HG03565 (cell line): ENCODE measurements around the gene SPATS2L.

Experiments used
- ATAC-seq: cut with Tn5 transposase; IDR thresholded peaks from one replicate; pipeline ENCODE4 v1.9.1; 2021; ENCODE audit warnings: mild to moderate bottlenecking, moderate library complexity; ENCODE audit not compliant: unreplicated experiment

Gene SPATS2L

DNA sequence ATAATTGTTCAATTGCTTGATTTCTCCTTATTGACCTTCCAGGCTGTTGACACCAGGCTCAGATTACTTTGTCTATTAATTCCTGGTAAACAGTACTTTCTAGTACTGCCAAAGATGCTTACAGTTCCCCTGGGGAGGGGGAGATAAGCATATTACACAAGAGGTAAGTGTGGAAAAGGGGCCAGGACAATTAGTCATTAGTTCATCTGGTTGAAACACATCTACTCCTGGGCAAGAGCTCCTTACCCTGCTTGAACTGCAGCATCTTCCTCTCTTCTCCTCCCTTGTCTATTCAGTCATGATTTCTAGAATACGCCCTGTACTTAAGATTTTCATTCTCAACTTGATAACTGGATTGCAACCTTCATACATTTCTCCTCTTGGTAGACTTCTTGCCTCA, 10.4 kb upstream of the SPATS2L start:
- no peak for ATAC-seq

DNA sequence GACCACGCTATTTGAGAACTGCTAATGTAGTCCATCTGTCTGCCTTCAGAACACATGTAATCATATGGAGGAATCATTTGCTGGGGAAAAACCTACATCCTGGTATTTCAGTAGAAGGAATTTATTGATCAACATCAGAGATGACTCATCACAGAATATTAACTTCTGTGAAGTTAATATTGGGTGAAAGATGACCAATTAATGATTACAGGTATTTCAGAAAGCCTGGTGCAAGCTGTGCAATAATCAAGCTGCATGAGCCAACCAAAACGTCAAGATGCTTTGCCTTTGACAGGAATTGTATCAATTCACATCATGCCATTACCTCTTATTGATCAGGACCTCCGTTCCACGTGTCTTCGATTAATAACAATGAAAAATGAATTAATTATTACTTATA, 9.4 kb upstream of the SPATS2L start:
- no peak for ATAC-seq

DNA sequence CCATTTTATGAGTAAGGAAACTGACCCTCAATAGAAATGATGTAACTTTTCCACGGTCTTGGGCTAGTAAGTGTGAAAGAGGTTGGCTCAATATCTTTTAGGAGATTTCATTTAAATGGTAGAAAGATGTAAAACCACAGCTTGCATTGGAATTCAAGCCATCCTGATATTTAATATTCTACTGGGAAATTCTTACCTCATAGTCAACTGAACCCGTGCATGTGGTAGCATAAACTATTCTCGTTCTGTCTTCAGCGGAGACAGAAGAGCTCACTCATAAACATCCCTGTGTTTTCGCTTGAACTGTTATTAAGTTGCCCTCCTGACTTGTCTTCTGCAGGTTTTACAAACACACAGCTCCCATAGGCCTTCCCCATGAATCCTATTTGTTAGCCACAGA, 8.5 kb upstream of the SPATS2L start:
- no peak for ATAC-seq

- no peak for ATAC-seq
Measured at GRCh38 chr2:200298816-200299215, 7.7 kb upstream of the SPATS2L start.

DNA sequence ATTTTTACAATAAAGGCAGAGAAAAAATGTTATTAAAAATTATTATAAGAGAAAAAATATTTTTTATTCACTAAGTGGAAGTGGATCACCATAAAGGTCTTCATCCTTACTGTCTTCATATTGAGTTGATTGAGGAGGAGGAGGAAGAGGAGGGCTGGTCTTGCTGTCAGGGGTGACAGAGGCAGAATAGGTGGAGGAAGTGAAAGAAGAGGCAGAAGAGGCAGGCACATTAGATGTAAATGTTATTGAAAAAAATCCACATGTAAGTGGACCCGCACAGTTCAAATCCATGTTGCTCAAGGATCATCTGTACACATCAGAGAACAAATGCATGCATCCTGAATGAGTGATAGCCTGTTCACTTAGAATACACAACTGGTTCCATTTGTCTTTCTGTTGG, 6.4 kb upstream of the SPATS2L start:
- no peak for ATAC-seq

GRCh38 chr2:200300638-200301314, 5.7 kb upstream of the SPATS2L start:
- no peak for ATAC-seq

- no peak for ATAC-seq
Measured at GRCh38 chr2:200301953-200302858, 4.3 kb upstream of the SPATS2L start.

- no peak for ATAC-seq
Measured at GRCh38 chr2:200302940-200303727, 3.4 kb upstream of the SPATS2L start.

GRCh38 chr2:200305797-200306195, 697 bp upstream of the SPATS2L start:
- ATAC-seq = no peak

DNA sequence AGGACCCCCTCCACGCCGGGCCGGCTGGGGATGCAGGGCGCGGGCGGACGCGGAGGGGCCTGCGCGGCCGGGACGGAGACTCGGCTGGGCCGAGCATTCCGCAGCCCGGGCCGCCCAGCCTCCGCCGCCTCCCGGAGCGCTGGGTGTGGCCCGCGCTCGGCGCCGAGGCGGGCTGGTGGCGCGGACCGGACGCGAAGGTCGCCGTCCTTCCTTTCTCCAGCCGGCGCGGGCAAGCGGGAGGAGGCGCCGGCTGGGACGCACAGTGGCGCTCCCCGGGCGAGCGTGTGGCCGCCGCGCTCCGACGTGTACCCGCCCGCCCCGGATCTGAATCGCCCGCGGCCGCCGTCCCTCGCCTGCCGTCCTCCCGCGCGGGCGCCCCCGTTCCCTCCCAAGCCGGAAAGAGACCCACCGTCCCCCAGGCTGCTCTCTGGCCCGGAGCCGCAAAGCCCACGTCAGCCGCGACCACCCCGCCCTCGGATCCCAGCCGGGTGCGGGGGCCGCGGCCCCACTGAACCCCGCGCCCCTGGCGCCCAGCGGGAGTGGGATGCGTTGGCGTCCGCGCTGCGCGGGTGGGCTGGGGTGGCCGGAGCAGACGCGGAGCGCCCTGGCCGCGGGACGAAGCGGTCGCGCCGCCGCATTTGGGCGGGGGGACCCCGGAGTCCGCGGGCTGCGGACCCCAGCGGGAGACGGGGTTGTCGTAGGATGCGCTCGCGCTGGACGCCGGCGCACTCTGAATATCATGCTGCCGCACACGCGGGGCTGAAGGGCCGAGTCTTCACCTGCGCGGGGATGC, 634 bp downstream of the SPATS2L start:
- ATAC-seq = peak; percentile 40

- no peak for ATAC-seq
Measured at GRCh38 chr2:200307724-200308545, 1.4 kb downstream of the SPATS2L start.

- ATAC-seq = no peak
Measured at GRCh38 chr2:200308546-200309295, 2.2 kb downstream of the SPATS2L start.

DNA sequence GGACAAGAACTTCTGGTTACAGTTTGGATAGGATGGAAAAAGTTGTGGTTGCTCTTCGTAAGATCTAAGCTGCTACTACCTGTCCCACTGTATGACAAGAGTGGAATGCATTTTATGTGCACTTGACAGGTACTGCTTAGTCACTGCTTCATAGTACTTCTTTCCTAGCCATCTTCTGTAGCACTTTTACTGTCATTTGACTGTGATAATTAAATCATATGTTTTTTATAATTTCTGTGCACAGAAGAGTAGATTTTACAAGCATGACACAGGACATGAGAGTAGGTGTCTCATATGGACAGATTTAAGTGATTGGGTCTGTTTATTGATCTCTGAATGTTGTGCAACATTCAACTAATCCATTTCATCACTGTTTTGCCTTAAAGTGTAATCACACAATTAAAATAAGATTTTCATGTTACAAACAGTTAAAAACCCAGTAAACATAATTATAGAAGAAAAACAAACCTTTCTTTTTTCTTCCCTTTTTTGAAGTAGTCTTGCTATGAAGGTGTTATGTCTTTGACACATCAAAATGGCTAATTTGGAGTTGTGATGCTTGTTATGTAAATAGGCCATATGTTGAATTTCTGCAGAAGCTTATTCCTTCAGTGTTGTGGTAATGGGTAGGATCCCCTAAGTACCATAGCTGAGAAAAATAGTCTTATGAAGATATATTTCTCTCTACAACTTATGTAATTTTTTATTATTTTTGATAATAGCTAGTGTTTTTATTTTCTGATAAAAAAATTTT, 3.0 kb downstream of the SPATS2L start:
- ATAC-seq = no peak

- no peak for ATAC-seq
Measured at GRCh38 chr2:200310545-200310971, 4.1 kb downstream of the SPATS2L start.

GRCh38 chr2:200311139-200311538, 4.6 kb downstream of the SPATS2L start:
- no peak for ATAC-seq

GRCh38 chr2:200314976-200315567, 8.6 kb downstream of the SPATS2L start:
- ATAC-seq = no peak

DNA sequence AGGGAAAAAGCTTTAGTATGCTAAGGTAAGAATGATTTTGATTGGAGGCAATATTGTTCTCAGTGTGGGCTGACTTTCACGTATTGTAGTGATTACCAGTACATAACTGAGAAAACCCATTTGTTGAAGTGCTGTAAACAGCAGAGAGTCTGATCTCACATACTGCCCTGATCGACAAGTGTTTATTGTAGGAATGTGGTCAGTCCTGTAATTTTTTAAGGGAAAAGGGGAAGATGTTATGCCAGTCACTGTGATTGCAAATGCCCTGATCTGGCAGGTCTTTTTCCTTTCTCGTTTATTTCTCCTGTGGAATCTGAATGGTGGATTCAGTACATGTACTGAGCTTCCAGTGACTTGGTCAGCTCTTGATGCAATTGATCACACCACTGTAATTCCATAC, 11.5 kb downstream of the SPATS2L start:
- no peak for ATAC-seq

GRCh38 chr2:200318940-200319435, 12.5 kb downstream of the SPATS2L start:
- ATAC-seq = no peak
